ENCODE measurements around the gene TBC1D24.

TBC1D24 gene

GRCh38 chr16:2517954-2518605 is 43.2 kb downstream of the TBC1D24 start:
- peak overlapping the region; percentile 54 to 100 (median 97); a peak in 21 of 22 replicates for H3K9ac ChIP-seq
- H3K4me2 ChIP-seq = peak overlapping the region; percentile 10 to 100 (median 98); a peak in 14 of 22 replicates
- H3K4me3 ChIP-seq = peak overlapping the region in 3 of 10 experiments; percentile 87 to 99 (median 98); a peak in 6 of 20 replicates
- peaks cover 60 to 81% (median 64%) of the 10 kb centered on the region in 11 experiments for H4K20me1 ChIP-seq
- TF ChIP-seq Cebpa-rat (IDR thresholded peaks at IDR 0.05) = no peak
- peak overlapping the region in 10 of 11 experiments; percentile 5 to 99 (median 80); a peak in 18 of 22 replicates for H3K27ac ChIP-seq
- H3K4me1 ChIP-seq = peaks cover 51 to 70% (median 66%) of the 10 kb centered on the region in 10 experiments
- H3K27me3 ChIP-seq = no peaks in the 10 kb centered on the region
- H3K36me3 ChIP-seq = peaks cover 13 to 47% (median 32%) of the 10 kb centered on the region in 11 experiments
- H3K9me3 ChIP-seq (replicated peaks in 1 of 11) = no peaks in the 10 kb centered on the region

- Histone ChIP-seq H3K9ac (peak overlapping the region; percentile 54 to 100 (median 97); a peak in 21 of 22 replicates), H3K36me3 (peaks cover 23 to 56% (median 42%) of the 10 kb centered on the region in 11 experiments), H3K9me3 (replicated peaks in 1 of 11) (no peaks in the 10 kb centered on the region), H3K4me1 (peaks cover 48 to 77% (median 62%) of the 10 kb centered on the region in 10 experiments), H3K4me2 (peak overlapping the region in 10 of 11 experiments; percentile 30 to 100 (median 96); a peak in 19 of 22 replicates), H3K4me3 (peak overlapping the region in 4 of 10 experiments; percentile 13 to 99 (median 92); a peak in 6 of 20 replicates), H3K27ac (peak overlapping the region in 10 of 11 experiments; percentile 34 to 99 (median 80); a peak in 20 of 22 replicates), H4K20me1 (peaks cover 67 to 89% (median 73%) of the 10 kb centered on the region in 11 experiments), H3K27me3 (no peaks in the 10 kb centered on the region)
- TF ChIP-seq Cebpa-rat (IDR thresholded peaks at IDR 0.05) = no peak
Observed at GRCh38 chr16:2518823-2519710, 44.1 kb downstream of the TBC1D24 start.

GRCh38 chr16:2519711-2520080 is 44.8 kb downstream of the TBC1D24 start:
- H3K27ac ChIP-seq = peak overlapping the region in 10 of 11 experiments; percentile 34 to 99 (median 80); a peak in 18 of 22 replicates

GRCh38 chr16:2520097-2520783 is 45.3 kb downstream of the TBC1D24 start, which contains the start of gene AMDHD2:
Gene AMDHD2, plus strand, starts transcription at chr16:2520371. Its CDS starts 88 bp downstream, at chr16:2520459.
- no peak for TF ChIP-seq Cebpa-rat (IDR thresholded peaks at IDR 0.05)
- no peaks in the 10 kb centered on the region for H3K9me3 ChIP-seq (replicated peaks in 1 of 11)
- peak within 1 kb of the TSS; percentile 93 to 100 (median 97) for H3K4me2 ChIP-seq
- H3K27me3 ChIP-seq = no peaks in the 10 kb centered on the region
- H3K9ac ChIP-seq = peak within 1 kb of the TSS; percentile 82 to 100 (median 97)
- H3K27ac ChIP-seq = peak within 1 kb of the TSS; percentile 67 to 99 (median 80); a peak in 20 of 22 replicates
- H3K4me3 ChIP-seq = peak within 1 kb of the TSS; percentile 63 to 99 (median 72)
- H3K36me3 ChIP-seq = peaks cover 35 to 68% (median 54%) of the 10 kb centered on the region in 11 experiments
- peaks cover 58 to 92% (median 69%) of the 10 kb centered on the region in 11 experiments for H4K20me1 ChIP-seq
- peaks cover 42 to 85% (median 57%) of the 10 kb centered on the region in 10 experiments for H3K4me1 ChIP-seq

More at GRCh38 chr16:2519711-2520080, 44.8 kb downstream of the TBC1D24 start:
- TF ChIP-seq Cebpa-rat (IDR thresholded peaks at IDR 0.05) = no peak
- H3K9ac ChIP-seq = peak overlapping the region; percentile 54 to 100 (median 97); a peak in 20 of 22 replicates
- peak overlapping the region in 4 of 10 experiments; percentile 13 to 99 (median 82); a peak in 5 of 20 replicates for H3K4me3 ChIP-seq
- H3K4me1 ChIP-seq = peaks cover 47 to 83% (median 62%) of the 10 kb centered on the region in 10 experiments
- no peaks in the 10 kb centered on the region for H3K9me3 ChIP-seq (replicated peaks in 1 of 11)
- peaks cover 63 to 92% (median 74%) of the 10 kb centered on the region in 11 experiments for H4K20me1 ChIP-seq
- H3K27me3 ChIP-seq = no peaks in the 10 kb centered on the region
- H3K4me2 ChIP-seq = peak overlapping the region; percentile 30 to 100 (median 97); a peak in 20 of 22 replicates
- peaks cover 30 to 63% (median 49%) of the 10 kb centered on the region in 11 experiments for H3K36me3 ChIP-seq

- no peaks in the 10 kb centered on the region for H3K9me3 ChIP-seq (replicated peaks in 1 of 11)
- peak overlapping the region; percentile 88 to 99 (median 96) for H3K4me2 ChIP-seq
- H3K9ac ChIP-seq = peak overlapping the region; percentile 78 to 97 (median 87)
- H3K4me1 ChIP-seq = peaks cover 35 to 81% (median 49%) of the 10 kb centered on the region in 10 experiments
- peak overlapping the region; percentile 44 to 84 (median 73); a peak in 20 of 22 replicates for H3K27ac ChIP-seq
- peak overlapping the region; percentile 63 to 89 (median 72) for H3K4me3 ChIP-seq
- TF ChIP-seq Cebpa-rat (IDR thresholded peaks at IDR 0.05) = no peak
- no peaks in the 10 kb centered on the region for H3K27me3 ChIP-seq
- peaks cover 50 to 92% (median 65%) of the 10 kb centered on the region in 11 experiments for H4K20me1 ChIP-seq
- peaks cover 39 to 75% (median 60%) of the 10 kb centered on the region in 11 experiments for H3K36me3 ChIP-seq
Observed at GRCh38 chr16:2520784-2521531, 46.0 kb downstream of the TBC1D24 start.

- TF ChIP-seq Cebpa-rat (IDR thresholded peaks at IDR 0.05) = no peak
- no peak overlapping the region for H3K4me3 ChIP-seq
- H3K36me3 ChIP-seq = peaks cover 60 to 88% (median 77%) of the 10 kb centered on the region in 11 experiments
- peaks cover 18 to 53% (median 23%) of the 10 kb centered on the region in 10 experiments for H3K4me1 ChIP-seq
- H3K27ac ChIP-seq = no peak overlapping the region
- peaks cover 22 to 92% (median 44%) of the 10 kb centered on the region in 11 experiments for H4K20me1 ChIP-seq
- H3K4me2 ChIP-seq = peak overlapping the region in 2 of 11 experiments; percentile 19 to 96; a peak in 3 of 22 replicates
- peak overlapping the region in 6 of 11 experiments; percentile 1 to 55 (median 38); a peak in 6 of 22 replicates for H3K9ac ChIP-seq
- no peaks in the 10 kb centered on the region for H3K27me3 ChIP-seq
- H3K9me3 ChIP-seq (replicated peaks in 1 of 11) = no peaks in the 10 kb centered on the region
Observed at GRCh38 chr16:2523801-2524231, 48.9 kb downstream of the TBC1D24 start.

GRCh38 chr16:2524339-2524938 is 49.5 kb downstream of the TBC1D24 start:
- no peaks in the 10 kb centered on the region for H3K9me3 ChIP-seq (replicated peaks in 1 of 11)
- H3K36me3 ChIP-seq = peaks cover 59 to 88% (median 77%) of the 10 kb centered on the region in 11 experiments
- peaks cover 12 to 53% (median 17%) of the 10 kb centered on the region in 10 experiments for H3K4me1 ChIP-seq
- TF ChIP-seq Cebpa-rat (IDR thresholded peaks at IDR 0.05) = no peak
- H4K20me1 ChIP-seq = peaks cover 16 to 92% (median 38%) of the 10 kb centered on the region in 11 experiments
- H3K27me3 ChIP-seq = no peaks in the 10 kb centered on the region
- peak overlapping the region in 2 of 11 experiments; percentile 19 to 96; a peak in 3 of 22 replicates for H3K4me2 ChIP-seq
- H3K4me3 ChIP-seq = no peak overlapping the region
- no peak overlapping the region for H3K27ac ChIP-seq
- peak overlapping the region in 6 of 11 experiments; percentile 1 to 55 (median 39); a peak in 6 of 22 replicates for H3K9ac ChIP-seq

Measured in BLaER1 treated with 17β-estradiol and CSF1 and Interleukin-3, amounts not matched to agents 10 nM and 100 nM (cell line).